ENCODE data around the gene PARP8. TPM values are rescaled to one million over a fixed set of nuclear protein-coding genes. Genes with fewer than 3 reads are reported as not detected.
"Not testable (repeated sequence)": the region's sequence is repeated elsewhere in the genome, so short reads cannot be mapped to it uniquely, and the experiment has no call there.

PARP8 gene
- total RNA-seq, 2 experiments from 2014 or later: 36.8 to 39.2 TPM

- no TSS peak for BruUV-seq (replicated peaks)
Observed at GRCh38 chr5:50800410-50800809, 134.0 kb downstream of the PARP8 start.

GRCh38 chr5:50807661-50808060 lies 141.2 kb downstream of the PARP8 start:
- TF ChIP-seq CTCF (conservative IDR thresholded peaks at IDR 0.05; ENCODE audit: low read length): no peak
- no peak for TF ChIP-seq EZH2phosphoT487 (IDR thresholded peaks at IDR 0.05; ENCODE audit: borderline replicate concordance, low read depth, low read length)
- Histone ChIP-seq H3K9me2 (ENCODE audit: insufficient read depth, low read length) (no peaks in the 10 kb centered on the region), H3K4me2 (ENCODE audit: low read length) (no peak overlapping the region), H3K4me3 (ENCODE audit: low read depth, low read length, poor library complexity, severe bottlenecking) (no peak overlapping the region), H3K9me3 (ENCODE audit: low read length) (peaks cover 15% of the 10 kb centered on the region; the same call in 1 of the 2 replicates), H3K36me3 (ENCODE audit: insufficient read depth, low read length) (peaks cover 24% of the 10 kb centered on the region), H3K79me2 (ENCODE audit: insufficient read depth, low read depth, low read length) (no peaks in the 10 kb centered on the region), H3K4me1 (ENCODE audit: insufficient read depth, low read length, poor library complexity, severe bottlenecking) (peaks cover 11% of the 10 kb centered on the region), H3K27ac (ENCODE audit: low read depth, low read length, poor library complexity, severe bottlenecking) (no peak overlapping the region), H4K20me1 (ENCODE audit: insufficient read depth, low read length) (no peaks in the 10 kb centered on the region), H2AFZ (ENCODE audit: low read length) (no peak overlapping the region)
- ChIA-PET POLR2A (no interaction called here), CTCF (ENCODE audit: unreplicated experiment) (no interaction called here)
- DNase-seq (ENCODE audit: low spot score): no peak
- no TSS peak for BruUV-seq (replicated peaks)
- intact Hi-C loops (cut with micrococcal nuclease; ENCODE audit: unreplicated experiment): no loop called here

More at GRCh38 chr5:50800410-50800809, 134.0 kb downstream of the PARP8 start:
- no peak overlapping the region for H3K27ac ChIP-seq (ENCODE audit: low read depth, low read length, poor library complexity, severe bottlenecking)
- no peak for TF ChIP-seq CTCF (conservative IDR thresholded peaks at IDR 0.05; ENCODE audit: low read length)
- no peak for TF ChIP-seq EZH2phosphoT487 (IDR thresholded peaks at IDR 0.05; ENCODE audit: borderline replicate concordance, low read depth, low read length)
- H3K9me3 ChIP-seq (ENCODE audit: low read length): peaks cover 21% of the 10 kb centered on the region; the same call in 1 of the 2 replicates
- peaks cover 35% of the 10 kb centered on the region for H3K36me3 ChIP-seq (ENCODE audit: insufficient read depth, low read length)
- CTCF ChIA-PET (ENCODE audit: unreplicated experiment): no interaction called here
- no peaks in the 10 kb centered on the region for H3K4me1 ChIP-seq (ENCODE audit: insufficient read depth, low read length, poor library complexity, severe bottlenecking)
- no peak overlapping the region for H3K4me3 ChIP-seq (ENCODE audit: low read depth, low read length, poor library complexity, severe bottlenecking)
- H2AFZ ChIP-seq (ENCODE audit: low read length): no peak overlapping the region
- no peaks in the 10 kb centered on the region for H4K20me1 ChIP-seq (ENCODE audit: insufficient read depth, low read length)
- no peaks in the 10 kb centered on the region for H3K79me2 ChIP-seq (ENCODE audit: insufficient read depth, low read depth, low read length)
- no peak for DNase-seq (ENCODE audit: low spot score)
- H3K9me2 ChIP-seq (ENCODE audit: insufficient read depth, low read length): no peaks in the 10 kb centered on the region
- H3K4me2 ChIP-seq (ENCODE audit: low read length): no peak overlapping the region
- POLR2A ChIA-PET: no interaction called here
- intact Hi-C loops (cut with micrococcal nuclease; ENCODE audit: unreplicated experiment): no loop called here

- Histone ChIP-seq H3K36me3 (ENCODE audit: insufficient read depth, low read length) (peaks cover 17% of the 10 kb centered on the region), H3K9me3 (ENCODE audit: low read length) (peaks cover 8% of the 10 kb centered on the region; the same call in 1 of the 2 replicates), H3K79me2 (ENCODE audit: insufficient read depth, low read depth, low read length) (no peaks in the 10 kb centered on the region), H3K4me1 (ENCODE audit: insufficient read depth, low read length, poor library complexity, severe bottlenecking) (peaks cover 11% of the 10 kb centered on the region), H3K4me2 (ENCODE audit: low read length) (no peak overlapping the region), H3K27ac (ENCODE audit: low read depth, low read length, poor library complexity, severe bottlenecking) (no peak overlapping the region), H4K20me1 (ENCODE audit: insufficient read depth, low read length) (no peaks in the 10 kb centered on the region), H3K9me2 (ENCODE audit: insufficient read depth, low read length) (no peaks in the 10 kb centered on the region), H3K4me3 (ENCODE audit: low read depth, low read length, poor library complexity, severe bottlenecking) (no peak overlapping the region), H2AFZ (ENCODE audit: low read length) (no peak overlapping the region)
- DNase-seq (ENCODE audit: low spot score): no peak
- intact Hi-C loops (cut with micrococcal nuclease; ENCODE audit: unreplicated experiment): no loop called here
- POLR2A ChIA-PET: no interaction called here
- CTCF ChIA-PET (ENCODE audit: unreplicated experiment): no interaction called here
- BruUV-seq (replicated peaks): no TSS peak
- TF ChIP-seq CTCF (conservative IDR thresholded peaks at IDR 0.05; ENCODE audit: low read length) (no peak), EZH2phosphoT487 (IDR thresholded peaks at IDR 0.05; ENCODE audit: borderline replicate concordance, low read depth, low read length) (no peak)
Observed at GRCh38 chr5:50808406-50808805, 142.0 kb downstream of the PARP8 start.

- intact Hi-C loops (cut with micrococcal nuclease; ENCODE audit: unreplicated experiment): not testable (repeated sequence)
Observed at GRCh38 chr5:50811746-50812145, 145.3 kb downstream of the PARP8 start.

More at GRCh38 chr5:50811746-50812145, 145.3 kb downstream of the PARP8 start:
- H3K4me3 ChIP-seq (ENCODE audit: low read depth, low read length, poor library complexity, severe bottlenecking); H3K4me1 ChIP-seq (ENCODE audit: insufficient read depth, low read length, poor library complexity, severe bottlenecking); H3K79me2 ChIP-seq (ENCODE audit: insufficient read depth, low read depth, low read length); H3K9me3 ChIP-seq (ENCODE audit: low read length); CTCF ChIA-PET (ENCODE audit: unreplicated experiment); H4K20me1 ChIP-seq (ENCODE audit: insufficient read depth, low read length); DNase-seq (ENCODE audit: low spot score); H3K9me2 ChIP-seq (ENCODE audit: insufficient read depth, low read length); POLR2A ChIA-PET; H3K4me2 ChIP-seq (ENCODE audit: low read length); BruUV-seq (replicated peaks); H2AFZ ChIP-seq (ENCODE audit: low read length); H3K27ac ChIP-seq (ENCODE audit: low read depth, low read length, poor library complexity, severe bottlenecking): not testable (repeated sequence)
- H3K36me3 ChIP-seq (ENCODE audit: insufficient read depth, low read length): peaks cover 19% of the 10 kb centered on the region

Measured in OCI-LY7 (cell line).